ENCODE measurements around the gene BDKRB2.

DNA sequence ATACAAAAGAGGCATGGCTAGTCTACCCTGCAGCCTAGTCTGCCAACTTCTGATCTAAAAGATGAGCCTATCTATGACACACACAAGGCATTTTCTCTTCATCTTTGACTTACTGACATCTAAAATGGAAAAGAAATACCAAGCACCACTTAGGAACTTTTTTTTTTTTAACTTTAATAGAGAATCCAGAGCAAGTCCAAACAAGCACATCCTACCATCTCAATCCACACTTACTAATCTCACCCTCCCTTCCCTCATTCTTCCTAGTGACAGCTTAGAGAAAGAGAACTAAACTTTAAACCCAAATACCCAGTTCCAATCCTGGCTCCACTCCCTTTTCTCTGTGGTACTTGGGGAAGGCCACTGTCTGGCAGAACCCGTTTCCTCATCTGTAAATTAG, 83.2 kb downstream of the BDKRB2 start:
- TF ChIP-seq, protein P1, sequence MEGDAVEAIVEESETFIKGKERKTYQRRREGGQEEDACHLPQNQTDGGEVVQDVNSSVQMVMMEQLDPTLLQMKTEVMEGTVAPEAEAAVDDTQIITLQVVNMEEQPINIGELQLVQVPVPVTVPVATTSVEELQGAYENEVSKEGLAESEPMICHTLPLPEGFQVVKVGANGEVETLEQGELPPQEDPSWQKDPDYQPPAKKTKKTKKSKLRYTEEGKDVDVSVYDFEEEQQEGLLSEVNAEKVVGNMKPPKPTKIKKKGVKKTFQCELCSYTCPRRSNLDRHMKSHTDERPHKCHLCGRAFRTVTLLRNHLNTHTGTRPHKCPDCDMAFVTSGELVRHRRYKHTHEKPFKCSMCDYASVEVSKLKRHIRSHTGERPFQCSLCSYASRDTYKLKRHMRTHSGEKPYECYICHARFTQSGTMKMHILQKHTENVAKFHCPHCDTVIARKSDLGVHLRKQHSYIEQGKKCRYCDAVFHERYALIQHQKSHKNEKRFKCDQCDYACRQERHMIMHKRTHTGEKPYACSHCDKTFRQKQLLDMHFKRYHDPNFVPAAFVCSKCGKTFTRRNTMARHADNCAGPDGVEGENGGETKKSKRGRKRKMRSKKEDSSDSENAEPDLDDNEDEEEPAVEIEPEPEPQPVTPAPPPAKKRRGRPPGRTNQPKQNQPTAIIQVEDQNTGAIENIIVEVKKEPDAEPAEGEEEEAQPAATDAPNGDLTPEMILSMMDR (IDR thresholded peaks at IDR 0.05; ENCODE audit: low read depth, low read length) = no peak
- TF ChIP-seq EZH2phosphoT487 (IDR thresholded peaks at IDR 0.05; ENCODE audit: low read depth) = no peak

Data from OCI-LY3 (cell line).